Measurements from ENCODE around the gene ELP4. TPM values are rescaled to one million over a fixed set of nuclear protein-coding genes. Genes with fewer than 3 reads are reported as not detected.
A peak's percentile ranks its signal among the peaks of the same experiment; 100 is the strongest.

ELP4 gene
- polyA plus RNA-seq, 2 of the 4 experiments (the other 2 are of a cell fraction), result 16.9 to 26.0 TPM

DNA sequence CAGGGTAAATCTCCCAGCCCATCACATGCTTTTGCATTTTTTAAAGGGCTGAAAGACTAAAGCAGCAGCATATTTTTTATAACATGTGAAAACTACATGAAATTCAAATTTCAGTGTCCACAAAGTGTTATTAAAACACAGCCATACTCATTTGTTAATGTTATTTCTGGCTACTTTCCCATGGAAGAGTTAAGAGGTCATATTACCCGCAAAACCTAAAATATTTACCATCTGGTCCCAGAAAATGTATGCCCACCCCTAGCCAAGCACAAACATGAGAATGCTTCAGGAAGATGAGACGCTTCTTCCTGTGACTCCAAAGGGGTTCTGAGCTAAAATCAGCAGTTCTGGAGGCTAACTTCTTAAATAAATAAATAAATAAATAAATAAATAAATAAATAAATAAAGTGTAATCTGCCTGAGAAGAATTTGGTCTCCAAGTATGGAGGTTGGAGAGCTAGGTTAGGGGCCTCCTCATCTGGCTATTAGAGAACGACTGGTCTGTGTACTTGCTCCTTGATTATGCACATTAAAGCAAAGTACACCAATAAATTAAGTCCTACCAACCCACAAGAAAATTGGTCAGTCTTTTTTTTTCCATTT lies 9.9 kb upstream of the ELP4 start:
- Histone ChIP-seq H3K4me1 (no peaks in the 10 kb centered on the region), H3K4me3 (no peak overlapping the region), H3K27ac (no peak overlapping the region), H3K4me2 (no peak overlapping the region), H3K9me3 (no peaks in the 10 kb centered on the region)
- CTCF ChIA-PET, result no interaction called here
- no peak for ATAC-seq
- POLR2A ChIA-PET, result no interaction called here
- WGBS (ENCODE audit: missing lambda C conversion rate), result 91% methylated on average over 3 of the region's 3 CpGs
- no peak for FAIRE-seq
- DNase-seq (ENCODE audit: low read depth in 1 of 2, low spot score in 1 of 2), result no peak
- TF ChIP-seq ZC3H11A (IDR thresholded peaks at IDR 0.05), result peak; percentile 83
- TF ChIP-seq, protein P1, sequence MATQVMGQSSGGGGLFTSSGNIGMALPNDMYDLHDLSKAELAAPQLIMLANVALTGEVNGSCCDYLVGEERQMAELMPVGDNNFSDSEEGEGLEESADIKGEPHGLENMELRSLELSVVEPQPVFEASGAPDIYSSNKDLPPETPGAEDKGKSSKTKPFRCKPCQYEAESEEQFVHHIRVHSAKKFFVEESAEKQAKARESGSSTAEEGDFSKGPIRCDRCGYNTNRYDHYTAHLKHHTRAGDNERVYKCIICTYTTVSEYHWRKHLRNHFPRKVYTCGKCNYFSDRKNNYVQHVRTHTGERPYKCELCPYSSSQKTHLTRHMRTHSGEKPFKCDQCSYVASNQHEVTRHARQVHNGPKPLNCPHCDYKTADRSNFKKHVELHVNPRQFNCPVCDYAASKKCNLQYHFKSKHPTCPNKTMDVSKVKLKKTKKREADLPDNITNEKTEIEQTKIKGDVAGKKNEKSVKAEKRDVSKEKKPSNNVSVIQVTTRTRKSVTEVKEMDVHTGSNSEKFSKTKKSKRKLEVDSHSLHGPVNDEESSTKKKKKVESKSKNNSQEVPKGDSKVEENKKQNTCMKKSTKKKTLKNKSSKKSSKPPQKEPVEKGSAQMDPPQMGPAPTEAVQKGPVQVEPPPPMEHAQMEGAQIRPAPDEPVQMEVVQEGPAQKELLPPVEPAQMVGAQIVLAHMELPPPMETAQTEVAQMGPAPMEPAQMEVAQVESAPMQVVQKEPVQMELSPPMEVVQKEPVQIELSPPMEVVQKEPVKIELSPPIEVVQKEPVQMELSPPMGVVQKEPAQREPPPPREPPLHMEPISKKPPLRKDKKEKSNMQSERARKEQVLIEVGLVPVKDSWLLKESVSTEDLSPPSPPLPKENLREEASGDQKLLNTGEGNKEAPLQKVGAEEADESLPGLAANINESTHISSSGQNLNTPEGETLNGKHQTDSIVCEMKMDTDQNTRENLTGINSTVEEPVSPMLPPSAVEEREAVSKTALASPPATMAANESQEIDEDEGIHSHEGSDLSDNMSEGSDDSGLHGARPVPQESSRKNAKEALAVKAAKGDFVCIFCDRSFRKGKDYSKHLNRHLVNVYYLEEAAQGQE (IDR thresholded peaks at IDR 0.05), result no peak

DNA sequence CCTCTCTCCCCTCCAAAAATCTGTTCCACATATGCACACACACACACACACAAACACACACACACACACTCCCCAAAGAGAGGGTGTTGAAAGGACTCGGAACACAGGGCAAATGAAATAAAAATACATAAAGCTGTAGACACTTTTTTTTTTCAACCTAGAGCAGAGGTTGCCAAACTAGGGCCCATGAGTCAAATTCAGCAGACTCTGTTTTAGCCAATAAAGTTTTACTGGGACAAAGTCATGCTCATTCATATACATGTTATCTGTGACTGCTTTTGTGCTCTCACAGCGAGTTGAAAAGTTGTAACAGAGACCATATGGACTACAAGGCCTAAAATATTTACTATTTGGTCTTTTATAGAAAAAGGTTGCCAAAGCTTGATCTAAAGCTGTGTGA lies 9.0 kb upstream of the ELP4 start:
- WGBS (ENCODE audit: missing lambda C conversion rate), result 91% methylated on average over 2 of the region's 2 CpGs
- H3K4me3 ChIP-seq, result no peak overlapping the region
- no peak overlapping the region for H3K27ac ChIP-seq
- DNase-seq (ENCODE audit: low read depth in 1 of 2, low spot score in 1 of 2), result no peak
- no peak for FAIRE-seq
- TF ChIP-seq FOXS1 (CRISPR knock-in tag; IDR thresholded peaks at IDR 0.05) (no peak), CBX8 (IDR thresholded peaks at IDR 0.05) (no peak), KDM1A (IDR thresholded peaks at IDR 0.05; ENCODE audit: low read depth) (no peak), EHMT2 (IDR thresholded peaks at IDR 0.05; ENCODE audit: low read depth) (no peak), CEBPB (IDR thresholded peaks at IDR 0.05) (no peak)
- TF ChIP-seq, protein P2, sequence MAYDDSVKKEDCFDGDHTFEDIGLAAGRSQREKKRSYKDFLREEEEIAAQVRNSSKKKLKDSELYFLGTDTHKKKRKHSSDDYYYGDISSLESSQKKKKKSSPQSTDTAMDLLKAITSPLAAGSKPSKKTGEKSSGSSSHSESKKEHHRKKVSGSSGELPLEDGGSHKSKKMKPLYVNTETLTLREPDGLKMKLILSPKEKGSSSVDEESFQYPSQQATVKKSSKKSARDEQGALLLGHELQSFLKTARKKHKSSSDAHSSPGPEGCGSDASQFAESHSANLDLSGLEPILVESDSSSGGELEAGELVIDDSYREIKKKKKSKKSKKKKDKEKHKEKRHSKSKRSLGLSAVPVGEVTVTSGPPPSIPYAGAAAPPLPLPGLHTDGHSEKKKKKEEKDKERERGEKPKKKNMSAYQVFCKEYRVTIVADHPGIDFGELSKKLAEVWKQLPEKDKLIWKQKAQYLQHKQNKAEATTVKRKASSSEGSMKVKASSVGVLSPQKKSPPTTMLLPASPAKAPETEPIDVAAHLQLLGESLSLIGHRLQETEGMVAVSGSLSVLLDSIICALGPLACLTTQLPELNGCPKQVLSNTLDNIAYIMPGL (CRISPR knock-in tag; IDR thresholded peaks at IDR 0.05; ENCODE audit: borderline replicate concordance), result no peak
- ATAC-seq, result no peak
- POLR2A ChIA-PET, result no interaction called here
- no peaks in the 10 kb centered on the region for H3K4me1 ChIP-seq
- CTCF ChIA-PET, result no interaction called here
- H3K9me3 ChIP-seq, result no peaks in the 10 kb centered on the region
- no peak overlapping the region for H3K4me2 ChIP-seq

DNA sequence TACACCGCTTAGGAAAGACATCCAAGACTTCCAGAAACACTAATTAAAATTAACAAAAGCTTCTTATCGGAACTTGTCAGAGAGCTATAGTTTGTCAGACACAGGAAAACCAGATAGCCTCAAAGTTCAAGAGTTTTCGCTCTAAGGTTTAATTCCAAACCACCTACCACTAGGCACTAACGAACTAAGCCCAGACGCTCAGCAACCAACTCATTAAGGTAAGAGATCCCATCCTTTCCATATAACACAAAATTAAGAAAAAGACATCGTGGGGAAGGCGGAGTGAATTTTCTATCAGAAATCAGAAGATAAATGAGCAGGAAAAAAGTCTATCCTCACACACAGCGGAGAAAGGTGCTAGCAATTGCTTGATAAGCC lies 527 bp upstream of the ELP4 start:
- Histone ChIP-seq H3K27ac (peak overlapping the region; percentile 89 to 91), H3K4me3 (peak overlapping the region; percentile 93), H3K4me2 (peak overlapping the region; percentile 84), H3K9me3 (no peaks in the 10 kb centered on the region), H3K4me1 (peaks cover 25% of the 10 kb centered on the region; the same call in 2 of the 3 replicates)
- peak in 1 of 2 experiments; percentile 1 for DNase-seq (ENCODE audit: low read depth in 1 of 2, low spot score in 1 of 2)
- 2% methylated on average over 8 of the region's 8 CpGs for WGBS (ENCODE audit: missing lambda C conversion rate)
- ChIA-PET POLR2A (no interaction called here), CTCF (no interaction called here)
- TF ChIP-seq, protein P2 (CRISPR knock-in tag; IDR thresholded peaks at IDR 0.05; ENCODE audit: borderline replicate concordance), result no peak
- no peak for TF ChIP-seq RCOR1 (IDR thresholded peaks at IDR 0.05; ENCODE audit: low read depth, low read length)
- no peak for TF ChIP-seq MAZ (IDR thresholded peaks at IDR 0.05; ENCODE audit: borderline replicate concordance, low read depth, low read length)
- no peak for TF ChIP-seq ESRRA (IDR thresholded peaks at IDR 0.05; ENCODE audit: borderline replicate concordance, low read length)
- no peak for TF ChIP-seq CHD2 (IDR thresholded peaks at IDR 0.05; ENCODE audit: low read length, partially characterized antibody)
- no peak for TF ChIP-seq GATA3 (IDR thresholded peaks at IDR 0.05; ENCODE audit: borderline replicate concordance)
- TF ChIP-seq SREBF2 (IDR thresholded peaks at IDR 0.05), result no peak
- TF ChIP-seq, protein P3, sequence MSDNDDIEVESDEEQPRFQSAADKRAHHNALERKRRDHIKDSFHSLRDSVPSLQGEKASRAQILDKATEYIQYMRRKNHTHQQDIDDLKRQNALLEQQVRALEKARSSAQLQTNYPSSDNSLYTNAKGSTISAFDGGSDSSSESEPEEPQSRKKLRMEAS (IDR thresholded peaks at IDR 0.05), result no peak
- TF ChIP-seq, protein P4, sequence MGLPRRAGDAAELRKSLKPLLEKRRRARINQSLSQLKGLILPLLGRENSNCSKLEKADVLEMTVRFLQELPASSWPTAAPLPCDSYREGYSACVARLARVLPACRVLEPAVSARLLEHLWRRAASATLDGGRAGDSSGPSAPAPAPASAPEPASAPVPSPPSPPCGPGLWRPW (IDR thresholded peaks at IDR 0.05), result no peak
- no peak for TF ChIP-seq HOXA7 (CRISPR knock-in tag; IDR thresholded peaks at IDR 0.05)
- TF ChIP-seq, protein P5, sequence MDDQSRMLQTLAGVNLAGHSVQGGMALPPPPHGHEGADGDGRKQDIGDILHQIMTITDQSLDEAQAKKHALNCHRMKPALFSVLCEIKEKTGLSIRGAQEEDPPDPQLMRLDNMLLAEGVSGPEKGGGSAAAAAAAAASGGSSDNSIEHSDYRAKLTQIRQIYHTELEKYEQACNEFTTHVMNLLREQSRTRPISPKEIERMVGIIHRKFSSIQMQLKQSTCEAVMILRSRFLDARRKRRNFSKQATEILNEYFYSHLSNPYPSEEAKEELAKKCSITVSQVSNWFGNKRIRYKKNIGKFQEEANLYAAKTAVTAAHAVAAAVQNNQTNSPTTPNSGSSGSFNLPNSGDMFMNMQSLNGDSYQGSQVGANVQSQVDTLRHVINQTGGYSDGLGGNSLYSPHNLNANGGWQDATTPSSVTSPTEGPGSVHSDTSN (IDR thresholded peaks at IDR 0.05), result no peak
- no peak for TF ChIP-seq RFX5 (IDR thresholded peaks at IDR 0.05)
- TF ChIP-seq, protein P6, sequence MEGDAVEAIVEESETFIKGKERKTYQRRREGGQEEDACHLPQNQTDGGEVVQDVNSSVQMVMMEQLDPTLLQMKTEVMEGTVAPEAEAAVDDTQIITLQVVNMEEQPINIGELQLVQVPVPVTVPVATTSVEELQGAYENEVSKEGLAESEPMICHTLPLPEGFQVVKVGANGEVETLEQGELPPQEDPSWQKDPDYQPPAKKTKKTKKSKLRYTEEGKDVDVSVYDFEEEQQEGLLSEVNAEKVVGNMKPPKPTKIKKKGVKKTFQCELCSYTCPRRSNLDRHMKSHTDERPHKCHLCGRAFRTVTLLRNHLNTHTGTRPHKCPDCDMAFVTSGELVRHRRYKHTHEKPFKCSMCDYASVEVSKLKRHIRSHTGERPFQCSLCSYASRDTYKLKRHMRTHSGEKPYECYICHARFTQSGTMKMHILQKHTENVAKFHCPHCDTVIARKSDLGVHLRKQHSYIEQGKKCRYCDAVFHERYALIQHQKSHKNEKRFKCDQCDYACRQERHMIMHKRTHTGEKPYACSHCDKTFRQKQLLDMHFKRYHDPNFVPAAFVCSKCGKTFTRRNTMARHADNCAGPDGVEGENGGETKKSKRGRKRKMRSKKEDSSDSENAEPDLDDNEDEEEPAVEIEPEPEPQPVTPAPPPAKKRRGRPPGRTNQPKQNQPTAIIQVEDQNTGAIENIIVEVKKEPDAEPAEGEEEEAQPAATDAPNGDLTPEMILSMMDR (IDR thresholded peaks at IDR 0.05), result no peak
- TF ChIP-seq HDAC2 (IDR thresholded peaks at IDR 0.05), result no peak
- no peak for TF ChIP-seq TFCP2L1 (CRISPR knock-in tag; IDR thresholded peaks at IDR 0.05)
- no peak for TF ChIP-seq CBX2 (IDR thresholded peaks at IDR 0.05; ENCODE audit: borderline replicate concordance, low read depth)
- peak; percentile 36 to 45; a peak in 5 of 6 replicates for ATAC-seq
- FAIRE-seq, result no peak

Data from A549 (cell line).